ENCODE results near the gene NIPBL.

DNA sequence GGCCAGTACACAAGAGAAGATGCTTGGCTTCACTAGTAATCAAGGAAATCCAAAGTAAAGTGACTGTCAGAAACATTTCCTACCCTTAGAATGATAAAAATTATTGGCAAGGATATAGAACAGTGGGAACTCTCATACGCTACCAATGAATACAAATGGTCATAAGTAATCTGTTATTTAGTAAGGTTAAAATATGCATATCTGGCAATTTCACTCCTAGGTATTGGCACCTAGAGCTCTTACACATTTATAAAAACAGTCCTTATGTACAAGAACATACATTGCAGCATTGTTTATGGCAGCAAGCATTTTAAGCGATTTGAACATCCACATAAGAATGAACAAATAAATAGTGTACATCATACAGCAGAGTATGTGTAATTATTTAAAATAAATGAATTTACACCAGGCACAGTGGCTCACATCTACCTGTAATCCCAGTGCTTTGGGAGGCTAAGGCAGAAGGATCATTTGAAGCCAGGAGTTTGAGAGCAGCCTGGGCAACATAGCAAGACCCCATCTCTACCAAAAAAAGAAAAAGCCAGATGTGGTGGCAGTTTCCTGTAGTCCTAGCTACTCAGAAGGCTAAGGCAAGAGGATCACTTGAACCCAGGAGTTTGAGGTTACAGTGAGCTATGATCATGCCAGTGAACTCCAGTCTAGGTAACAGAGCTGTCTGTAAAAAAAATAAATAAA, 93.3 kb downstream of the NIPBL start:
- TF ChIP-seq, protein P1, sequence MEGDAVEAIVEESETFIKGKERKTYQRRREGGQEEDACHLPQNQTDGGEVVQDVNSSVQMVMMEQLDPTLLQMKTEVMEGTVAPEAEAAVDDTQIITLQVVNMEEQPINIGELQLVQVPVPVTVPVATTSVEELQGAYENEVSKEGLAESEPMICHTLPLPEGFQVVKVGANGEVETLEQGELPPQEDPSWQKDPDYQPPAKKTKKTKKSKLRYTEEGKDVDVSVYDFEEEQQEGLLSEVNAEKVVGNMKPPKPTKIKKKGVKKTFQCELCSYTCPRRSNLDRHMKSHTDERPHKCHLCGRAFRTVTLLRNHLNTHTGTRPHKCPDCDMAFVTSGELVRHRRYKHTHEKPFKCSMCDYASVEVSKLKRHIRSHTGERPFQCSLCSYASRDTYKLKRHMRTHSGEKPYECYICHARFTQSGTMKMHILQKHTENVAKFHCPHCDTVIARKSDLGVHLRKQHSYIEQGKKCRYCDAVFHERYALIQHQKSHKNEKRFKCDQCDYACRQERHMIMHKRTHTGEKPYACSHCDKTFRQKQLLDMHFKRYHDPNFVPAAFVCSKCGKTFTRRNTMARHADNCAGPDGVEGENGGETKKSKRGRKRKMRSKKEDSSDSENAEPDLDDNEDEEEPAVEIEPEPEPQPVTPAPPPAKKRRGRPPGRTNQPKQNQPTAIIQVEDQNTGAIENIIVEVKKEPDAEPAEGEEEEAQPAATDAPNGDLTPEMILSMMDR (conservative IDR thresholded peaks at IDR 0.05): no peak
- TF ChIP-seq EZH2 (IDR thresholded peaks at IDR 0.05; ENCODE audit: low read depth): no peak
